ENCODE measurements around the gene ATRAID.

DNA sequence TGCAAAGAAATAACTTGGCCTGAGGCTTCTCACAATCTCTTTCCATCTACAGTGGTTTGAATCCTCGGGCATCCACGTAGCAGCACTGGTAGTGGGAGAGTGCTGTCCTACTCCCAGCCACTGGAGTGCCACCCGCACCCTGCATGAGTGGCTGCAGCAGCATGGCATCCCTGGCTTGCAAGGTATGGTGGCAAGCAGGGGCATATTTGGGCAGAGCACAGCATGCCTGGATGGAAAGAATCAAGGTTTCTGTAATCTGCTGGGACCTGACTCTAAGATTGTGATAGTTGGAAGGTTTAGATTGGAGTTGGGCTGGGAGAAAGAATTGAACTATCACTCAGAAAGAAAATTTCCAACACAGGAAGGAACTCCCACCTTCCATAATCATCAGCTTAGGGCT is 9.3 kb downstream of the ATRAID start:
- TF ChIP-seq, protein P1, sequence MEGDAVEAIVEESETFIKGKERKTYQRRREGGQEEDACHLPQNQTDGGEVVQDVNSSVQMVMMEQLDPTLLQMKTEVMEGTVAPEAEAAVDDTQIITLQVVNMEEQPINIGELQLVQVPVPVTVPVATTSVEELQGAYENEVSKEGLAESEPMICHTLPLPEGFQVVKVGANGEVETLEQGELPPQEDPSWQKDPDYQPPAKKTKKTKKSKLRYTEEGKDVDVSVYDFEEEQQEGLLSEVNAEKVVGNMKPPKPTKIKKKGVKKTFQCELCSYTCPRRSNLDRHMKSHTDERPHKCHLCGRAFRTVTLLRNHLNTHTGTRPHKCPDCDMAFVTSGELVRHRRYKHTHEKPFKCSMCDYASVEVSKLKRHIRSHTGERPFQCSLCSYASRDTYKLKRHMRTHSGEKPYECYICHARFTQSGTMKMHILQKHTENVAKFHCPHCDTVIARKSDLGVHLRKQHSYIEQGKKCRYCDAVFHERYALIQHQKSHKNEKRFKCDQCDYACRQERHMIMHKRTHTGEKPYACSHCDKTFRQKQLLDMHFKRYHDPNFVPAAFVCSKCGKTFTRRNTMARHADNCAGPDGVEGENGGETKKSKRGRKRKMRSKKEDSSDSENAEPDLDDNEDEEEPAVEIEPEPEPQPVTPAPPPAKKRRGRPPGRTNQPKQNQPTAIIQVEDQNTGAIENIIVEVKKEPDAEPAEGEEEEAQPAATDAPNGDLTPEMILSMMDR (IDR thresholded peaks at IDR 0.05; ENCODE audit: insufficient read depth, low read length) = no peak
- no peak for TF ChIP-seq POLR2AphosphoS5 (IDR thresholded peaks at IDR 0.05; ENCODE audit: low read depth)
